Cardiac septum (tissue), 1 donor: ENCODE measurements around the gene SSBP4. TPM values are rescaled to one million over a fixed set of nuclear protein-coding genes. Genes with fewer than 3 reads are reported as not detected.
A peak's percentile ranks its signal among the peaks of the same experiment; 100 is the strongest.

ENCODE experiments used
- DNase-seq: peaks from one replicate; pipeline ENCODE4 v3.0.0-alpha.2; 2020; ENCODE audit warnings: low spot score
- intact Hi-C: fragments of 100-400 bp; cut with DNase I; formaldehyde crosslinking; loops from one replicate; pipeline ENCODE4 v1.14.0; 2022
- total RNA-seq: library from RNA; stranded (reverse); fragmentation: NEBNext Ultra II Directional; extraction: Animal tissue kit (Norgen Biotek cat#: 25700); gene quantifications from one replicate; pipeline ENCODE4 v1.2.1, GENCODE V29; 2021
- donor health status: DM: no; HTN: no; CAD: no.

The SSBP4 gene
- total RNA-seq, 1 donor from 2014 or later: 47.4 TPM

GRCh38 chr19:18417250-18418028 is 1.8 kb upstream of the SSBP4 start:
- intact Hi-C loops: loop anchor here (5.0 to 10.0 kb wide), 3 partner anchors 40 to 213 kb away; partner anchors contain the start of gene RAB3A
- peak; percentile 92 for DNase-seq

- intact Hi-C loops: loop anchor here (5.0 to 10.0 kb wide), 3 partner anchors 41 to 213 kb away; partner anchors contain the start of gene RAB3A
- DNase-seq: no peak
These were observed 1.1 kb upstream of the SSBP4 start for GRCh38 chr19:18418029-18418482.

GRCh38 chr19:18418483-18419194 is 559 bp upstream of the SSBP4 start:
- intact Hi-C loops: loop anchor here (5.0 to 10.0 kb wide), 3 partner anchors 41 to 214 kb away; partner anchors contain the start of gene RAB3A

GRCh38 chr19:18419699-18420460 is 682 bp downstream of the SSBP4 start:
- intact Hi-C loops: loop anchor here (5.0 to 10.0 kb wide), 3 partner anchors 43 to 215 kb away; partner anchors contain the start of gene RAB3A
- DNase-seq: no peak

More at GRCh38 chr19:18418483-18419194, 559 bp upstream of the SSBP4 start:
- DNase-seq: no peak

- intact Hi-C loops: no loop called here
- DNase-seq: no peak
These were observed 1.7 kb downstream of the SSBP4 start for GRCh38 chr19:18420930-18421329.

GRCh38 chr19:18421371-18421959 is 2.3 kb downstream of the SSBP4 start:
- intact Hi-C loops: no loop called here
- no peak for DNase-seq

GRCh38 chr19:18422530-18423191 is 3.5 kb downstream of the SSBP4 start:
- intact Hi-C loops: no loop called here
- DNase-seq: no peak

GRCh38 chr19:18423258-18424020 is 4.2 kb downstream of the SSBP4 start:
- intact Hi-C loops: no loop called here
- no peak for DNase-seq

- intact Hi-C loops: no loop called here
- DNase-seq: no peak
These were observed 5.1 kb downstream of the SSBP4 start for GRCh38 chr19:18424122-18424889.

- DNase-seq: no peak
- intact Hi-C loops: no loop called here
These were observed 5.8 kb downstream of the SSBP4 start for GRCh38 chr19:18424890-18425514.

GRCh38 chr19:18425515-18426415 is 6.6 kb downstream of the SSBP4 start:
- DNase-seq: peak; percentile 85
- intact Hi-C loops: no loop called here

- intact Hi-C loops: no loop called here
- no peak for DNase-seq
These were observed 7.2 kb downstream of the SSBP4 start for GRCh38 chr19:18426416-18426767.

- no peak for DNase-seq
- intact Hi-C loops: no loop called here
These were observed 8.0 kb downstream of the SSBP4 start for GRCh38 chr19:18427080-18427742.

GRCh38 chr19:18427743-18428113 is 8.5 kb downstream of the SSBP4 start:
- intact Hi-C loops: no loop called here
- DNase-seq: no peak

- intact Hi-C loops: no loop called here
- no peak for DNase-seq
These were observed 9.1 kb downstream of the SSBP4 start for GRCh38 chr19:18428173-18428786.
